D721Med (cell line): ENCODE data around the gene LMNA.

Source experiments
- DNase-seq: peaks from one replicate; pipeline ENCODE4 v3.0.0; 2011; ENCODE audit warnings: low spot score; ENCODE audit not compliant: insufficient read length
- FAIRE-seq: peaks from 2 replicates; lab custom pipeline; 2011; peaks lifted over from hg19 to GRCh38; lab: Jason Lieb, UNC
- CTCF ChIP-seq: IDR thresholded peaks from 2 replicates; pipeline ENCODE4 v1.5.1; 2012; ENCODE audit warnings: mild to moderate bottlenecking, control low read depth; ENCODE audit not compliant: insufficient read depth; ENCODE audit errors: missing control alignments

Gene LMNA

GRCh38 chr1:156104861-156105832 is 9.4 kb upstream of the LMNA start:
- DNase-seq (no peak), FAIRE-seq (no peak)
- no peak for TF ChIP-seq CTCF

- no peak for DNase-seq
- no peak for TF ChIP-seq CTCF
- no peak for FAIRE-seq
Observed at GRCh38 chr1:156106624-156107488, 7.7 kb upstream of the LMNA start.

- no peak for TF ChIP-seq CTCF
- DNase-seq: no peak
- FAIRE-seq: no peak
Observed at GRCh38 chr1:156108057-156108456, 6.5 kb upstream of the LMNA start.

GRCh38 chr1:156108664-156109241 is 5.8 kb upstream of the LMNA start:
- FAIRE-seq: no peak
- DNase-seq: no peak
- TF ChIP-seq CTCF: no peak

GRCh38 chr1:156110252-156110651 is 4.3 kb upstream of the LMNA start:
- TF ChIP-seq CTCF: no peak
- DNase-seq: no peak
- no peak for FAIRE-seq

- FAIRE-seq (no peak), DNase-seq (no peak)
- TF ChIP-seq CTCF: no peak
Observed at GRCh38 chr1:156111355-156111962, 3.1 kb upstream of the LMNA start.
